ENCODE data around the gene FAH.

FAH gene

DNA sequence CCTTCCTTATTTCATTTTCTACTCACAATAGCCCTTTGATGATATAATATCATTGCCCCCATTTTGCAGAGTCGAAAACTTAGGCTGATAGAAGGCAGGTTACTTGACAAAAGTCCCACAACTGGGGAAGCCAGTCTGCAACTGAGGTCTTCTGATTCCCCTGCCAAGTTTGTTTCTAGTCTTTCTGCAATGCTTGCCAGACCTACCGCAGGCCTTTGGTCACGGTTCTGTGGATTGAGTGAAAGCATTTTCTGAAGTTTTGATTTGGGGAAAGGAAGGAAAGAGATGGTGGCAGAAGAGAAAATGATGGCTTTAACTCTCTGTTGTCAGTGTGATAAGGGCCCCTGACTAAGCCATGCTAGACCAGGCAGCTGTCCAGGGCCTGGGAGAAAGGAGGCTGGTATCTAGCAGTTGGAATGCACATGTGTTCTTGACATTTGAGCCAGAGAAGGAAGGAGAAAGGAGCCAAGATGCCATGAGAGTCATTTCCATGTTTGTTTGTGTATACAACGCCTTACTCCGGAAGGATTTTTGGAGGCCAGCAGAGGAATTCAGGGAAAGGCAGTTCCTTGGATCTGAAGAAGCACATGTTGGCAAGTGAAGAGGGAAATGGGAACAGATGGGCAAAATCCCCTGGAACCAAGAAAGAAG lies 29.9 kb downstream of the FAH start:
- no peak for DNase-seq (ENCODE audit: low read depth)
- H3K4me3 ChIP-seq (ENCODE audit: low read depth, low read length): no peak overlapping the region
- TF ChIP-seq, protein P1, sequence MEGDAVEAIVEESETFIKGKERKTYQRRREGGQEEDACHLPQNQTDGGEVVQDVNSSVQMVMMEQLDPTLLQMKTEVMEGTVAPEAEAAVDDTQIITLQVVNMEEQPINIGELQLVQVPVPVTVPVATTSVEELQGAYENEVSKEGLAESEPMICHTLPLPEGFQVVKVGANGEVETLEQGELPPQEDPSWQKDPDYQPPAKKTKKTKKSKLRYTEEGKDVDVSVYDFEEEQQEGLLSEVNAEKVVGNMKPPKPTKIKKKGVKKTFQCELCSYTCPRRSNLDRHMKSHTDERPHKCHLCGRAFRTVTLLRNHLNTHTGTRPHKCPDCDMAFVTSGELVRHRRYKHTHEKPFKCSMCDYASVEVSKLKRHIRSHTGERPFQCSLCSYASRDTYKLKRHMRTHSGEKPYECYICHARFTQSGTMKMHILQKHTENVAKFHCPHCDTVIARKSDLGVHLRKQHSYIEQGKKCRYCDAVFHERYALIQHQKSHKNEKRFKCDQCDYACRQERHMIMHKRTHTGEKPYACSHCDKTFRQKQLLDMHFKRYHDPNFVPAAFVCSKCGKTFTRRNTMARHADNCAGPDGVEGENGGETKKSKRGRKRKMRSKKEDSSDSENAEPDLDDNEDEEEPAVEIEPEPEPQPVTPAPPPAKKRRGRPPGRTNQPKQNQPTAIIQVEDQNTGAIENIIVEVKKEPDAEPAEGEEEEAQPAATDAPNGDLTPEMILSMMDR (IDR thresholded peaks at IDR 0.05; ENCODE audit: low read depth, low read length): no peak
- TF ChIP-seq MAX (IDR thresholded peaks at IDR 0.05; ENCODE audit: low read depth, low read length) (no peak), POLR2A (IDR thresholded peaks at IDR 0.05; ENCODE audit: extremely low read depth, insufficient read length) (no peak), MYC (IDR thresholded peaks at IDR 0.05; ENCODE audit: low read depth, low read length) (no peak)

DNA sequence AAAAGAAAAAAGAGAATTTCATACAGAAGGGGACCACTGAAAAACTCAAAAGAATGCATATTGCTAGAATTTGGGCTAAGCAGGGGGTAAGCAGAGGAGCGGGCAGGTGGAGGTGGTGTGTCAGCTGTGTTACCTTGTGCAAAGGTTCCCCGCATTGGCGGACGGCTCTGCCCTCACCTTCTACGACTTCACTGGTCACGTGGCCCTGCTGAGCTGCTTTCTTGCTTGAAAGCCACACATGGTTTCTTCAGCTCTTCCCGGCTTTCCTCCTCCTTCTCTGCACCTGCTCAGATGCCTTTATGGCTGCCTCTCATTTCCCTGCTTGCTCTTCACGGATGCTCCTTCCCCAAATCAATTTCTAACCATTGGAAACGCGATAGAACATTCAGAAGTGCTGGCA lies 30.5 kb downstream of the FAH start:
- DNase-seq (ENCODE audit: low read depth): no peak
- TF ChIP-seq MAX (IDR thresholded peaks at IDR 0.05; ENCODE audit: low read depth, low read length) (no peak), MYC (IDR thresholded peaks at IDR 0.05; ENCODE audit: low read depth, low read length) (no peak), POLR2A (IDR thresholded peaks at IDR 0.05; ENCODE audit: extremely low read depth, insufficient read length) (no peak)
- TF ChIP-seq, protein P1 (IDR thresholded peaks at IDR 0.05; ENCODE audit: low read depth, low read length): no peak

GRCh38 chr15:80183886-80184285 lies 31.1 kb downstream of the FAH start:
- DNase-seq (ENCODE audit: low read depth): no peak
- no peak for TF ChIP-seq POLR2A (IDR thresholded peaks at IDR 0.05; ENCODE audit: extremely low read depth, insufficient read length)
- TF ChIP-seq, protein P1 (IDR thresholded peaks at IDR 0.05; ENCODE audit: low read depth, low read length): no peak
- no peak for TF ChIP-seq MYC (IDR thresholded peaks at IDR 0.05; ENCODE audit: low read depth, low read length)
- TF ChIP-seq MAX (IDR thresholded peaks at IDR 0.05; ENCODE audit: low read depth, low read length): no peak

More for the DNA sequence above, 30.5 kb downstream of the FAH start:
- no peak overlapping the region for H3K4me3 ChIP-seq (ENCODE audit: low read depth, low read length)

DNA sequence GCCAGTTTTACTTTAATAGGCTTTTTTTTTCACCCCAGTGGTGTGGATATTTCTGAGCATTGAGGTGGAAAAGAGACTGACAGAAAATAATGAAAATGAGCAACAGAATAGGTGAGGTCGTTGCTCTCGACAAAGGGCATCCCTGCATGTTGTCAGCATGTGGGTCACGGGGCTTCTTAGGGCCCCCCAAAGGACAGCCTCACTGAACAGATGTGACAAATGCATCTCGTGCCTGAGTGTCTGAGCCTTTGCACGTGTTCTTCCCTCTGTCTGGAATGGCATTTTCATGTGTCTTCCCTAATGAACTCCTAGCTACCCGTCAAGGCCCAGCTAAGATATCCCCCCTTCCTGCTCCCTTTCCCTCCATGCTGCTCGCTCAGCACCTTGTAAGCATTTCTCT lies 31.8 kb downstream of the FAH start:
- H3K4me3 ChIP-seq (ENCODE audit: low read depth, low read length): no peak overlapping the region
- TF ChIP-seq MYC (IDR thresholded peaks at IDR 0.05; ENCODE audit: low read depth, low read length) (no peak), POLR2A (IDR thresholded peaks at IDR 0.05; ENCODE audit: extremely low read depth, insufficient read length) (no peak), MAX (IDR thresholded peaks at IDR 0.05; ENCODE audit: low read depth, low read length) (no peak)
- TF ChIP-seq, protein P1 (IDR thresholded peaks at IDR 0.05; ENCODE audit: low read depth, low read length): no peak
- no peak for DNase-seq (ENCODE audit: low read depth)

More at GRCh38 chr15:80183886-80184285, 31.1 kb downstream of the FAH start:
- H3K4me3 ChIP-seq (ENCODE audit: low read depth, low read length): no peak overlapping the region

DNA sequence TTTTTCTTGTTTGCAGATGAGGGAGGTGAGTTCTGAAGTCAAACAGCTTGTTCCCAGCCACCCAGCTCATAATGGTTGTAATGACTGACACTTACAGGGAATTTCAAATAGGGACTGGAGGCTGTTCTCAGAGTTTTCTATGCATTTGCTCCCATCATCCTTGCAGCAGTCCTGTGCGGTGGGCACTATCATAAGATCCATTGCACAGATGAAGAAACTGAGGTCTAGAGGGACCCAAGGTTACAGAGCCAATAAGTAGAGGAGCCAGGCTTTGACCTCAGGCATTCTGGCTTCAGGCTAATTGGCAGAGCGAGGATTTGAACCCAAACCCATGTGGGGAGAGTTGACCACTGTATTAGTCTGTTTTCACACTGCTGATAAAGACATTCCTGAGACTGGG lies 32.4 kb downstream of the FAH start:
- no peak for TF ChIP-seq POLR2A (IDR thresholded peaks at IDR 0.05; ENCODE audit: extremely low read depth, insufficient read length)
- TF ChIP-seq, protein P1 (IDR thresholded peaks at IDR 0.05; ENCODE audit: low read depth, low read length): no peak
- TF ChIP-seq MYC (IDR thresholded peaks at IDR 0.05; ENCODE audit: low read depth, low read length): no peak
- TF ChIP-seq MAX (IDR thresholded peaks at IDR 0.05; ENCODE audit: low read depth, low read length): no peak
- H3K4me3 ChIP-seq (ENCODE audit: low read depth, low read length): no peak overlapping the region
- DNase-seq (ENCODE audit: low read depth): no peak
